Esophagus squamous epithelium (tissue), 5 donors: Measurements from ENCODE around the gene TIGD6. TPM values are rescaled to one million over a fixed set of nuclear protein-coding genes. Genes with fewer than 3 reads are reported as not detected.

ENCODE experiments used
- DNase-seq: peaks from one replicate; lab custom pipeline; 2025; lab: John Stamatoyannopoulos, UW
- H3K27ac ChIP-seq, 4 donors: fragments of 200-600 bp; sonication (generic); one replicate each; pipeline ENCODE4 v1.5.1; 2016 to 2019; ENCODE audit warnings: mild to moderate bottlenecking in 1 of 4
- H3K27me3 ChIP-seq, 4 donors: fragments of 200-600 bp; sonication (generic); 1 replicate in 3 of 4; 2 replicates in 1 of 4; pipeline versions ENCODE4 v1.5.1 to v1.6.0; 2017 to 2021; ENCODE audit warnings: antibody characterized with exemption in 1 of 4
- H3K36me3 ChIP-seq, 3 donors: fragments of 200-600 bp; sonication (generic); one replicate each; pipeline ENCODE4 v1.5.1; 2016 to 2019
- H3K4me1 ChIP-seq, 3 donors: fragments of 200-600 bp; sonication (generic); one replicate each; pipeline ENCODE4 v1.5.1; 2017 to 2019
- H3K4me3 ChIP-seq, 4 donors: fragments of 200-600 bp; sonication (generic); 1 replicate in 3 of 4; 2 replicates in 1 of 4; pipeline ENCODE4 v1.5.1; 2016 to 2019; ENCODE audit warnings: mild to moderate bottlenecking in 2 of 4, moderate library complexity in 1 of 4
- H3K9me3 ChIP-seq, 3 donors: fragments of 200-600 bp; sonication (generic); one replicate each; pipeline ENCODE4 v1.5.1; 2016 to 2019
- CTCF ChIP-seq, 6 experiments: fragments of 450-650 bp in 4 of 6; fragments of 200-600 bp in 2 of 6; sonication (generic) in 2 of 6; IDR thresholded peaks; one replicate each; pipeline ENCODE4 v1.5.1; 2016 to 2019; ENCODE audit warnings: antibody characterized with exemption in 6 of 6, mild to moderate bottlenecking in 4 of 6, moderate library complexity in 4 of 6
- POLR2A ChIP-seq, 4 donors: fragments of 450-650 bp; IDR thresholded peaks; one replicate each; pipeline ENCODE4 v1.6.1; 2017; ENCODE audit warnings: antibody characterized with exemption in 4 of 4, mild to moderate bottlenecking in 4 of 4, moderate library complexity in 3 of 4
- WGBS, 2 donors: methylation state at CpG; one replicate each; pipeline ENCODE4 v1.1.5; 2018; 5-methylcytosine and 5-hydroxymethylcytosine counted together
- intact Hi-C: fragments of 100-400 bp; cut with DNase I; formaldehyde crosslinking; loops from one replicate; pipeline ENCODE4 v1.15.0; 2022
- total RNA-seq, 4 donors: library from RNA; depleted of rRNA; stranded (reverse); fragments of >200 nt; gene quantifications; one replicate each; pipeline ENCODE4 v1.1.0, GENCODE V29; 2016
- donor health status: DM: yes; HTN: yes; CAD: no.

The TIGD6 gene
- total RNA-seq, 4 donors from 2014 or later, result 1.1 to 4.0 (median 1.4) TPM

- no peak for DNase-seq
- intact Hi-C loops, result loop anchor here (5.0 kb wide), 1 partner anchor 126 kb away; no protein-coding TSS in a partner anchor
- TF ChIP-seq POLR2A (IDR thresholded peaks at IDR 0.05) (no peak), CTCF (IDR thresholded peaks at IDR 0.05) (no peak)
- Histone ChIP-seq H3K9me3 (no peaks in the 10 kb centered on the region), H3K27ac (no peak overlapping the region), H3K4me3 (no peak overlapping the region), H3K36me3 (peaks cover 0 to 6% (median 0%) of the 10 kb centered on the region in 3 donors), H3K4me1 (peaks cover 13 to 44% (median 22%) of the 10 kb centered on the region in 3 donors), H3K27me3 (no peaks in the 10 kb centered on the region)
- WGBS, 2 donors, result 95% methylated on average over 3 of the region's 3 CpGs; no CpG with 5 or more reads in 1 of the 2 donors
Measured at GRCh38 chr5:149963729-149964128, 36.7 kb downstream of the TIGD6 start.

GRCh38 chr5:149962601-149963300, 37.7 kb downstream of the TIGD6 start:
- Histone ChIP-seq H3K4me3 (peak overlapping the region in 1 of 4 donors; percentile 92), H3K27me3 (no peaks in the 10 kb centered on the region), H3K4me1 (peaks cover 13 to 44% (median 22%) of the 10 kb centered on the region in 3 donors), H3K27ac (no peak overlapping the region), H3K36me3 (peaks cover 0 to 6% (median 0%) of the 10 kb centered on the region in 3 donors), H3K9me3 (no peaks in the 10 kb centered on the region)
- TF ChIP-seq CTCF (IDR thresholded peaks at IDR 0.05) (no peak), POLR2A (IDR thresholded peaks at IDR 0.05) (no peak)
- WGBS, 2 donors, result 89 to 94% methylated on average over 5 of the region's 5 CpGs
- intact Hi-C loops, result loop anchor here (5.0 kb wide), 1 partner anchor 125 kb away; no protein-coding TSS in a partner anchor
- DNase-seq, result no peak

GRCh38 chr5:149961957-149962409, 38.5 kb downstream of the TIGD6 start:
- peaks cover 0 to 6% (median 0%) of the 10 kb centered on the region in 3 donors for H3K36me3 ChIP-seq
- intact Hi-C loops, result loop anchor here (5.0 kb wide), 1 partner anchor 125 kb away; no protein-coding TSS in a partner anchor
- H3K27ac ChIP-seq, result peak overlapping the region in 2 of 4 donors; percentile 95 to 98

GRCh38 chr5:149961186-149961685, 39.2 kb downstream of the TIGD6 start:
- H3K27me3 ChIP-seq, result no peaks in the 10 kb centered on the region
- no peaks in the 10 kb centered on the region for H3K9me3 ChIP-seq
- peaks cover 0 to 6% (median 0%) of the 10 kb centered on the region in 3 donors for H3K36me3 ChIP-seq
- H3K4me3 ChIP-seq, result peak overlapping the region; percentile 67 to 96 (median 90)
- 18 to 37% methylated on average over 8 to 16 of the region's 23 CpGs for WGBS, 2 donors
- H3K27ac ChIP-seq, result peak overlapping the region; percentile 85 to 98 (median 94)
- intact Hi-C loops, result loop anchor here (5.0 kb wide), 1 partner anchor 124 kb away; no protein-coding TSS in a partner anchor
- DNase-seq, result no peak
- H3K4me1 ChIP-seq, result peaks cover 13 to 44% (median 22%) of the 10 kb centered on the region in 3 donors
- TF ChIP-seq CTCF (IDR thresholded peaks at IDR 0.05) (no peak), POLR2A (IDR thresholded peaks at IDR 0.05) (no peak)

More at GRCh38 chr5:149961957-149962409, 38.5 kb downstream of the TIGD6 start:
- TF ChIP-seq CTCF (IDR thresholded peaks at IDR 0.05) (peak in 5 of 6 experiments; percentile 15 to 61 (median 48)), POLR2A (IDR thresholded peaks at IDR 0.05) (no peak)
- no peak for DNase-seq
- H3K4me3 ChIP-seq, result peak overlapping the region; percentile 67 to 96 (median 90)
- H3K4me1 ChIP-seq, result peaks cover 13 to 44% (median 22%) of the 10 kb centered on the region in 3 donors
- no peaks in the 10 kb centered on the region for H3K9me3 ChIP-seq
- WGBS, 2 donors, result 57 to 59% methylated on average over 6 of the region's 6 CpGs
- H3K27me3 ChIP-seq, result no peaks in the 10 kb centered on the region
